GM19372 (cell line): ENCODE results near the gene EFCAB8.
"Not testable (repeated sequence)": the region's sequence is repeated elsewhere in the genome, so short reads cannot be mapped to it uniquely, and the experiment has no call there.

Experiments used
- ATAC-seq: cut with Tn5 transposase; IDR thresholded peaks from one replicate; pipeline ENCODE4 v1.9.1; 2021; ENCODE audit warnings: mild to moderate bottlenecking, low read depth, moderate library complexity; ENCODE audit not compliant: unreplicated experiment

Gene EFCAB8

DNA sequence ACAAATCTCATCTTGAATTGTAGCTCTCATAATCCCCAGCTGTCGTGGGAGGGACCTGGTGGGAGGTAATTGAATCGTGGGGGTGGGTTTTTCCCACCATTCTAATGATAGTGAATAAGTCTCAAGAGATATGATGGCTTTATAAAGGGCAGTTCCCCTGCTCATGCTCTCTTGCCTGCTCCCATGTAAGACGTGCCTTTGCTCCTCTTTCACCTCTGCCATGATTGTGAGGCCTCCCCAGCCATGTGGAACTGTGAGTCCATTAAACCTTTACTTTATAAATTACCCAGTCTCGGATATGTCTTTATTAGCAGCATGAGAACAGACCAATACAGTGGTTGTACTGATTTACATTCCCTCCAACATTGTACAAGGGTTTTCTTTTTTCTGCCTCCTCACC is 75.9 kb downstream of the EFCAB8 start:
- no peak for ATAC-seq

DNA sequence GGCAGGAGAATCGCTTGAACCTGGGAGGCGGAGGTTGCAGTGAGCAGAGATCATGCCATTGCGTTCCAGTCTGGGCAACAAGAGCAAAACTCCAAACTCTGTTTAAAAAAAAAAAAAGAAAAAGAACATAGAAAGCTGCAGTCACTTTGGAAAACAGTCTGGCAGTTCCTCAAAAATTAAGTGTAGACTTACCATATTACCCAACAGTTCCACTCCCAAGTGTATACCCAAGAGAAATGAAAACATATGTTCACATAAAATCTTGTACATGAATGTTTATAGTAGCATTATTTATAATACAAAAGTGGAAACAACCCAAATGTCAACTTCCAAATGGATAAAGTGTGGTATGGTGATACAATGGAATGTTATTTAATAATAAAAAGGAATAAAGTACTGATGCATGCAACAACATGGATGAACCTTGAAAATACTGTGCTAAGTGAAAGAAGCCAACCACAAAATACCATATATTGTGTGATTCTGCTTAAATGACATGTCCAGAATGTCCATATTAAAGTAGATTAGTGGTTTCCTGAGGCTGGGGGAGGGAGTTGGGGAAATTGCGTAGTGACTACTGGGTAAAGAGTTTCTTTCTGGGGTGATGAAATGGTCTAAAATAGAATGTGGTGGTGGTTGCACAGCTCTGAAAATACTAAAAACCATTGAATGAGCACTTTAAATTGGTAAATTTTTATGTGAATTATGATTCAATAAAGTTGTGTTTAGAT is 82.6 kb downstream of the EFCAB8 start:
- ATAC-seq, result no peak

DNA sequence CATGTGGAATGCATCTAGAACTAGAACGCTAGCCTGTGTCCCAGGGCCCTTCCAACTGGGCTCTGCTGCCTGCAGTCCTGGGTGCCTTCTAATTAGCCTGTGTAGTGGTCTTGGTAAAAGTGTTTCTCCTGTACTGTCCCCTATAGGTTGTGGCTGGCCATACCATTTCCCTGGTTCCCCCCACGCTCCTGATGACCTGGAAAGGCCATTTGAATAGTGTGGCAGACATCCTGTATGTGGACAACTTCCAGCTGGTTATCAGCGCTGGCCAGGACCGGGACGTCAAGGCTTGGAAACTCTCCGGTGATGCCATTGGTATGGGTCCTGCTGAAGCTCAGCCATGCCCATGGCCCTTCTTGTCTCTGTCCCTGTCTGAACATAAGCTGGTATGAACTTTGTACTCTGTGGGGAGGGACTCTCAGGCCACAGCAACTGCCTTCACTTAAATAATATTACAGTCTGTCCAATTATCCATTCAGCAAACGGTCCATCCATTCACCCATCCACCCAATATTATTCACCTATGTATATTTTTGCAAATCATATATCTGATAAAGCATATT is 84.8 kb downstream of the EFCAB8 start:
- ATAC-seq, result no peak

DNA sequence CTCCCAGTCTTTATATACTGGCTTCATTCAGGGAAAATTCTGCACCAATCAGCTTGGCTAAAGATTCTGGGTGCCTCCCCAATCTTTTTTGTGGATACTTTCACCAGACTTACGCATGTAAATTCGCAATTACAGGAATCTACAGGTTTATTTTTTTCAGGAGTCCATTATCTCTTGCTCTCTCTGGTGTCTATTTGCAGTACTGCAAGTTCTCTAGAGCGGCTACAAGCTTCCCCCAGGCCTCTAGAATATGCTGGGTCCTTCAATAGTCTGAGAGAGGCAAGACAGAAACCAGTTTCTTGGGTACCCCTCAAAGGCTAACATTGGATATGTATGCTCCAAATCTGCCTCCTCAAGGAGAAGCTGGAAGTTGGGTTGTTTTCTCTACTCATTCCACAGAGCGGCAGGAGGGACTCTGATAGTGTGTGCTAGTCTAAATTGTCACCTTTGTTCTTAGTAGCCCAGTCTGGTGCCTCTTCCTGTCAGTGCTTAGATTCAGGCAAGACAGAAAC is 87.0 kb downstream of the EFCAB8 start:
- no peak for ATAC-seq

DNA sequence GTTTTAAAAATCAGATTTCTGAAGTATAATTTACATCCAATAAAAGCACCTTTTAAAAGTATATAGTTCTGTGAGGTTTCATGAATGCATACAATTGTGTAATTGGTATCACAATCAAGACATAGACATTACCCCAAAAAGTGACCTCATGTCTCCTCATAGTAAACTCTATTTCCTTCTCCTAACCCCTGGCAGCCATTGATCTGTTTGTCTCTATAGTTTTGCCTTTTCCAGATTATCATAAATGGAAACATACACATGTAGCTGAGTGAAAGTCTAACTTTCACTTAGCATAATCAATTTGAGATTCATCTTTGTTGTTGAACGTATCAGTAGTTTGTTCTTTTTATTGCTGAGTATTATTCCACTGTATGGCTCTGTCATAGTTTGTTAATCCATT is 87.9 kb downstream of the EFCAB8 start:
- ATAC-seq, result no peak

DNA sequence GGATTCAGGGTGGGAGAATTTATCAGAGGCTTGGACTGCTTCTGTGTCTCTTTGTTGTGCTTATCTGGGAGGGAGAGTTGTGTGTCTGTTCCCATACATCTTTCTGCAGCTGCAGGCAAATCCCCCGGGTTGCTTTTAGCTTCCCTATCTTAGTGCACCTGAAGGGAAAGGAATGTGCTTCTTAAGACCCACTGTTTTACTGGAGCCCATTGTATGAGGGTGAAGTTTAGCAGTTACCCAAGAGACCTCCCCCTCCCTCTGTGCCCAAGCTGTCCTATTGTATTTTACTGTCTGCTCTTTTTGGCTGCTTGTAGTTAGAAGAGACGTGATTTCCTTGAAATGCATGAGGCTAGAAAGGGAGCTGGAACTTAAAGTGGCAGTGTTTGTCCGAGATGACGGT is 91.8 kb downstream of the EFCAB8 start:
- ATAC-seq, result not testable (repeated sequence)

DNA sequence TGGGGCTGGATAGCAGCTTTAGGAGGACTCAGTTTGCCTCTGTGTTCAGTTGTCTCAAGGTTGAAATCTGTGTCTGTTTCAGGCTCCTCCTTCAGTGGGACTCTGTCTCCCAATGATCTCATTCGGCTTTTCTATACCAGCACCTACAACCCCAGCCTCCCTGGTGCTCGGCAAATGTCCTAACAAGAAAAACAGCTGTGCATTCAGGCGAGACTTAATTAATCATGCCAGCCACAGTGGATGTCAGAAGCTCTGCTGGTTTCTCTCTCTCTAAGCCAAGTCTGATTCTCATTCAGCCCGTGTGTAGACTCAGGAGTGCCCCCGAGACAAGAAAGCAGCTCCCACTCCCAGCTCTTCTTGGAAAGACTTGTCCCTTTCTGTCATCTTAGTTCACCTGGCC is 98.7 kb downstream of the EFCAB8 start:
- ATAC-seq, result no peak

DNA sequence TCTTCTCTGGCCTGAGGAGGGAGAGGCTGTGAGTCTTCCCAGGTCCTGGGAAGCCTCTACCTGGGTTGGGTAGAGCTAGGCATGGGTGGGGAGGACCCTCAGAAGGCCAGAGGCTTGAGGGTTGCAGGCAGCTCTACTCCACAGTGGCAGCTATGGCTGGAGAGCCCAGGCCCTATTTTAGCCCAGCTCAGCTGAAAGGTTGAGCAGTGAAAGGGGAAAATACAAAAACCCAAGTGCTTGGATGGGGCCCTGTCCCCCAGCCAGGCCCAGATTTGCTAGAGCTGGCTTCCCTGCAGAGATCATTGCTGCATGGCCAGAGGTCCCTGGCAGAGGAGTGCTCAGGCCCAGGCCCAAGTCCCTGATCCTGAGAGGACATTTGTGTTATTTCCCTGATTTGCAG is 99.9 kb downstream of the EFCAB8 start:
- ATAC-seq, result no peak

DNA sequence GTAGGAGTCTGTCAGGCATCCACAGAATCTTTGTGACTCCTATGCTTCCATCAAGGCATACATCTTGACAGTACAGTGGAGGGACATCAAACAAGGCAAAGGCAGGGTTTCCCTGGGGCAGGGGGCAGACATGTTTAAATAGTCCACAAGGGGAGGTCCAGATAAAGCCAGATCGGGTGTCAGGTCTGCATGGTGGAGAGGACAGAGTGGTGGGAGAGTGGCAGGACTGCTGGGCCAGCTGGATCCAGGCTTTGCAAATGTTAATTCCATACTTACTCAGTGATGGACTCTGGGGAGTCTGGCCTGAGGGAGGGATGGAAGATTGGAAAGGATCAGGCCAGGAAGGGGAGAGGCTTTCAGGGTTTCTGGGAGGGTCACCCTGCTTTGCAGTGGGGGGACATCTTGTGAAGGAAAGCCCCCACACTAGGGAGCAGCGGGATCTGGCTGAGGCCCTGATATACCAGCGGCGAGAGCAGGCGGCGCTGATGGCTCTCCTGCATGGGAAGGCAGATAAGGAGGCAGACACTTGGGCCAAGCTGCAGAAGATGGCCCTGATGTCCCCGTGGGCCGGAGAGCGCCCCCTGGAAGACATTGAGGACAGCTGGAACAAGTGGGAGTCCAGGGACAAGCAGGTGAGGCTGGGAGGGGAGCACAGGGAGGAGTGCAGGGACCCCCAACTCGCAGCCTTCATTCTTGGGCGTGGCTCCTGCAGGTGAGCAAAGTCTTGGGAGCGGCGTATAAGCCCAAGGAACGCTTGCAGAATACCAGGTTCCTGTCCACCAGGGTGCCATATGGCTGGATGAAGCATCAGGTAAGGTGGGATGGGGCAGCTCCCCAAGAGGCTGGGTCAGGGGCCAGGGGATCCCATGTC is 100.9 kb downstream of the EFCAB8 start:
- no peak for ATAC-seq

DNA sequence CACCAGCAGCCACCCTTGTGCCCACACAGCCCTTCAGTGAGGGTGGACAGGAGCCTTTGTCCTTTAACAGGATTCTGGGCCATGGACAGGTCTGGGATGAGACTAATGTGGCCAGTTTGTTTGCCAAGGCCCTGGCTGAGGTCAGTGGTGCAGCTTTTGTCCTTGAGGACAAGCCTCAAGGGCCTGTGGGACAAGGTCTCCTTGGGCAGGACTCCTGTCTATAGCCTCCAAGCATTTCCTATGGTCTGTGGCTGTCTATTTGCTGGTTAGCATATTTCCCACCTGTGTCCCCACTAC is 101.4 kb downstream of the EFCAB8 start:
- no peak for ATAC-seq

DNA sequence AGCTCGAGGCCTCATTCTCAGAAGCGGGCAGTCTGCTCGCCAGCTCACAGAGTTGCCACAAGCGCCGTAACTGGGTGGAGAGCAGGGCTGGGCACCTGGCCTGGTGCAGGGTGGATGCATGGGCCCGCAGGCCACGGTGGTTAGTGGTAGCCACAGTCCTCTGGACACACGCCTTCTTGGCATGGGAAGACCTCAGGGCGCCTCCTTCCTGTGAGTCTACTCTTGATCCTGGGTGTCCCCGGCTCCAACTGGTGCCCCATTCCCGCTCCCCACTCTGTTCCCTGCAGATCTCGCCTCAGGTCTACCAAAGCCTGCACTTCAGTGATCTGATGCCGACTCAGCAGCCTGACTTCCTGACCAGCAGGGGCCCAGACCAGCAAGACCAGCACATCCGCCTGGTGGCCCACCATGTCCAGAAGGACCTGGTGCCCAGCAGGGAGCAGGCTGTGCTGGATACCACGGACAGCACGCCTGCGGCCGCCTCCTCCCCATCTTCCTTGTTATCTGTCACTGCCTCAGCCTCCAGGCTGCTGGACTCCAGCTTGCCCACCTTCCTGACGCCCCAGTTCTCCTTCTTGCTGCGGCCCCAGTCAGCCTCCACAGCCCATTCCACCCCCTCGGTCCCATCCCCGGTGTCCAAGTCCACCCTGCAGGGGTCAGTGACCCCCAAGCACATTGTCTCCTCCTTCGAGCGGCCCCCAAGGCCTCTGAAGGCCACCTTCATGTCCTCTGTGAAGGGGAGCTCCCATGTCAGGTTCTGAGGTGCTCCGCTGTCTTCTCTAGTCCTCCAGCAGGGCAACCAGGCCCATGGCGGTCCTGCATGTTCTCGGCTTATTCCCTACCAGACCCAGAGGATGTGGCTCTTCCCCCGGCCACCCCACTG is 102.4 kb downstream of the EFCAB8 start:
- ATAC-seq, result no peak

DNA sequence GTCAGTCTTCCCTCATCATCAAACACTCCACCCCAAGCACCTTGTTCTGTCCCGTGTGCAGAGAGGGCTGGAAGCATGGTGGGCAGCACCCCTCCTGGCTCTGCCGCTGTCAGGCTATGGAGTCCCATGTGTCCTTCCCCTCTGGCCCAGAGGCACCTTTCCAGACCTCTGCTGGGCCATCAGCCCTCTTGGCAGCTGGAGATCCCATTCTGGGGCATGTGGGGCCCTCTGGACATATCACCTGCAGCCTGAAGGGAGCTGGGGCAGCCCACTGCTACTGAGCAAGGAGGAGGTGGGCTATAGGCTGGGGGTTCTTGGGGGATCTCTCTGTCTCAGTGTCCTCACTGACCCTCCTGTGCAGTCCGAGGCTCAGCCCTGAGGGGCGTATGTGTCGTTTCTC is 103.3 kb downstream of the EFCAB8 start:
- ATAC-seq, result no peak

DNA sequence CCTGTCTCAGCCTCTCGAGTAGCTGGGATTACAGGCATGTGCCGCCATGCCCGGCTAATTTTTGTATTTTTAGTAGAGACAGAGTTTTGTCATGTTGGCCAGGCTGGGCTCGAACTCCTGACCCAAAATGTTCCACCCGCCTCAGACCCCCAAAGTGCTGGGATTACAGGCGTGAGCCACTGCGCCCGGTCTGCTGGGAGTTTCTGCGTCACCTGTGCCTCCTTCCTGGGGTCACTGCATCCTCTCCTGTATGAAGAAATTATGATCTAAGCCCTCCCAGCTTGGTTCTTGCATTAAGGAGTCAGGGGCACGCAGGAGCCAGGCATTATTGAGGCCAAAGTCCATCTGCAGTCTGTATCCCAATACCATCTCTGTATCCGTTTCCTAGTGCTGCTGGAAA is 103.9 kb downstream of the EFCAB8 start:
- not testable (repeated sequence) for ATAC-seq

DNA sequence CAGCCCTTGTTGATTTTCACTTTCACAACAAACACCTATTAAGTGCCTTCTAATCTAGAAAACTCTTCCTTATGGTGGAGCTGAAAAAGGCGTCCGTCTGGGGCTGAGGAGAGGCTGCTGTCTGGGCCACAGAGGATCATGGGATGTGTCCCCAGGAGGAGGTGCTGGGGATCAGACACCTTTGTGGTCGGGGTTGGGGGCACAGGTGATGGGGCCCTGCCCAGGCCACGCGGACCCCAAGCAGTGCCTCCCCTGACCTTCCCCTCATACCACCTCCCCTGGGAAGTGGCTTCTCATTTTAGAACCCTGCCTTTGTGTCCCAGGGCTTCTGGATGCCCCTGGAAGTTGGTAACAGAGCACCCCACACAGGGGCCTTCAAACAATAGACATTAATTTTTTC is 104.5 kb downstream of the EFCAB8 start:
- no peak for ATAC-seq

DNA sequence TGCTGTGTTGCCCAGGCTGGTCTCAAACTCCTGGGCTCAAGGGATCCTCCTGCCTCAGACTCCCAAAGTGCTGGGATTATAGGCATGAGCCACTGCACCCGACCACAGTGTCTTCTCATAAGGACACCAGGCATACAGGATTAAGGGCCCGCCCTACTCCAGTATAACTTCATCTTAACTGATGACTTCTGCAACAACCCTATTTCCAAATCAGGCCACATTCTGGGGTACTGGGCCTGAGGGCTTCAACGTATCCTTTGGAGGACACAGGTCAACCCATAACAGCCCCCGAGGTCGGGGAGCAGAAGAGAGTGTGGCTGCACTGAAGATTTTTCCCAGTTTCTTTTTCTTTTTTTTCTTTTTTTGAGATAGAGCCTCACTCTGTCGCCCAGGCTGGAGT is 105.9 kb downstream of the EFCAB8 start:
- ATAC-seq, result no peak

DNA sequence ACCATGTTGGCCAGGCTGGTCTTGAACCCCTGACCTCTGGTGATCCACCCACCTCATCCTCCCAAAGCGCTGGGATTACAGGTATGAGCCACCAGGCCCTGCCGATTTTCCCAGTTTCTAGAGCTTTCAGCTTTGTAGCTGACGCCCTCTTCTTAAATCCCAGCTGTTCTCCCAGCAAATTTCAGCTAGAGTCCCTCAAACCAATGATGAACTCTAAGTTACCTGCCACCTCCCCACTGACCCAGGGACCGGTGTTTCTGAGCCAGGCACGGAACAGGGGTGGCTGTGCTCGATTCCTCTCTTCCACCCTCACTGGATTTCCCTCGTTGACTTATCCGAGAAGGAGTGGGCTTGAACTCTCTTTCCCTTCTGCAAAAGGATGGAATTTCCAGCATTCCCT is 106.4 kb downstream of the EFCAB8 start:
- ATAC-seq, result no peak

DNA sequence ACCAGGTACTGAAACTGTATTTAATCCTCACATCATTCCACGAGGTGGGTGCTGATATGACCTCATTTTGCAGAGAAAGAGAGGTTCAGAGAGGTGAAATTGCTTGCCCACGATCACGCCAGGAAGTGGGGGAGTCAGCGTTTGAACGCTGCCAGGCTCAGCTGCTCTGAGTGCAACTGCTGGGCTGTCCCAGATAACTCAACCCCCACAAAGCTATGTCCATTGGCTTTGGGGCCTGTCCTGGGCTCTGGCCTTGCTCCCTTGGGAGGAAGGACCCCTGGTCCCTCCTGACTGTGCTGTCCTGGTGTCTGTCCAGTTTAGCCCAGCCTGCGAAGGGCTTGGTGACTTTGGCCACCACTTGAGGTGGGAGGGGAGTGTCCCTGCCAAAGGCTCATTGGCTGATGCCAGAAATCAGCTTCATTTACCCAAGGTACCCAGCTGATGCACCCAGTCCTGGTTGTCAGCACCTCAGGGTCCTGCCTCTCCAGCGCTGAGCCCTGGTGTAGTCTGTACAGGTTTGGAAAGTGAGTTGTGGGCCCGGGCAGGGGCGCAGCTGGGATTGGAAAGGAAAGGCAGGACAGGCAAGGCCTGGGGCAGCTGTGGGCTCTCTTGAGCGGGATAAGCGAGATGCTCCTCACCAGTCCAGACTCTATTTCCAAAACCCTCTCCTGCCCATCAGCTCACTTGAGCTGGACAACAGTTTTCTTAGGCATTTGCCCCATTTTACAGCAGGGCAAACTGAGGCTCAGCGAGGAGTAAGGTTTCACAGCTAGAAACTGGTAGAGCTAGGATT is 107.1 kb downstream of the EFCAB8 start:
- ATAC-seq, result no peak

DNA sequence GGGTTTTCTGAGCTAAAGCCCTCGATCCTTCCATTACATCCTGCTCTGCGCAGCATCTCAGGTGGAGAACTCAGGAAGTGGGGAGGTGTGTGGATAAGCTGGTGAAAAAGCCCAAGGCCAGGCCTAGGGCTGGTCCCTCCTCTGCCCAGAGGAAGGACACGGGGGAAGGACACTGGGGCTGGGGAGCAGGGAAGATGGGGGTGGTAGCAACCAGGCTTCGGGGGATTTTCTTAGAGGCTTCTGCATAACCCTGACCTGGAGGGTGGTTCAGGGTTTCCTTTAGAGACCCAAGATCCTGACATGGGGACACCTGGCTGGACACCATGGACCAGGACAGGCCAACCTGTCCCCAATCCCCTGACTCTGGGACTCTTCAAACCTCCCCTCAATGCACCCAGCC is 107.7 kb downstream of the EFCAB8 start:
- ATAC-seq, result no peak

DNA sequence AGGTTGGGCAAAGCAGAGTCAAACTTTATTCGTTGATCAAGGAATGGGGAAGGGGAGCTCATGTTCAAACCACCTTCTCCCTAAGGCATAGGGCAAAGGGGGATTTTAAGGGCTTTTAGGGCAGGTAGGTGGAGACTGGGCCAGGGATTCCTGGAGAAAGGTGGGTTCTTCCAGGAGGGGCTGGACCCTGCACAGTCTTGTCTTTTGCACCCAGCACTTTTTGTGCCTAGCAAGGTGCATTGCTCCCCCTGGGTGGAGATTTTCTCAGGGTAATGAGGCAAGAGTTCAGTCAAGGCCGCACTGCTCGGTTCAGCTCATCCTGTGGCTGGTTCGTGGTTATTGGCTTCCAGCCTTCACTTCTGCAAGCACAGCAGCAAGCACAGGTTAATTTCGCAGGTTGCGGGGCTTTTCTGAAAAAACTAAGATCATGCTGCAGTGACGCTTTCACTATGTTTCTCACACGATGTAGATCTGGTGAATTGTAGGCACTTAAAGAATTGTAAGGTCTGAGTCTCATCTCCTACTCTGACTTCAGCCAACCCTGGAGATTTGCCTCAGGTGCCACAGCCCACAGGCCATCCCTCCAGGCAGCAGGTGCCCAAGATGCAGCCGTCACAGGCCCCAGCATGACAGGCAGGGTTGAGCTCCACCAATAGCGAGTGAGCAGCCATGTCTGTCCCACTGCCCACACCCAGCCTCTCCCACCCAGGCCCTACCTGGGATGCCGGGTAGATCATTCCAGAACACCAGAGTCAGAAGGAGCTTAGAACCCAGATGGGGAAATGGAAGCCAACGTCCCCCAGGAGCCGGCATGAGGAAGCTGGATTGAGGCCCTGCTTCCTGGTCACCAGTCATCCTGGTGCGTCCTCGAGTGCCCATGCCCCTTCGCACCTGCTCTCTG is 108.4 kb downstream of the EFCAB8 start:
- no peak for ATAC-seq
